CD4-positive, alpha-beta T cell treated with Interleukin-1 beta for 1 hour (primary cell): Measurements from ENCODE around the gene XIRP1.

Experiments
- DNase-seq, 2 donors: peaks; one replicate each; pipeline ENCODE4 v3.0.0-alpha.2; 2020 to 2022

Gene XIRP1

DNA sequence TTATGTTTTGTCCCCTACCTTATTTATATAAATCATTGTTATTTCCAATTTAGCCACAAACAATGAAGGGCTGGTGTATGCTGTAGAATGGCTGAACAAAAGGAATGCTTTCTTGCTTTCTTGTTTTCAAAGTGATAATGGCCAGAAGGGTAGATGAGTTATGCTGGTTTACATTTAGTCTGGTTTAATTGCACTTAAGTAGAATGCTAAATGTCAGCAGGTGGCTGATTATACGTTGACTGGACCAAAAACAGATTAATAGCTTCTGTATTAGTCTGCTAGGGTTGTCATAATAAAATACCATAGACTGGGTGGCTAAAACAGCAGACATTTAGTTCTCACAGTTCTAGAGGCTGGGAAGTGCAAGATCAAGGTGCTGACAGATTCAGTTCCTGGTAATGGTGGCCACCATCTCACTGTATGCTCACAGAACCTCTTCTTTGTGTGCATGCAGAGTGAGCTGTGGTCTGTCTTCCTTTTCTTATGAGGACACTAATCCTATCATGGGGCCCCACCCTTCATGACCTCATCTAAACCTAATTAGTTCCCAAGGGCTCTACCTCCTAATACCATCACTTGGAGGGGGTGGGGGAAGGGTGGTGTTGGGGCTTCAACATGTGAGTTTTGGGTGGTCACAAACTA is 17.1 kb upstream of the XIRP1 start:
- DNase-seq = no peak

DNA sequence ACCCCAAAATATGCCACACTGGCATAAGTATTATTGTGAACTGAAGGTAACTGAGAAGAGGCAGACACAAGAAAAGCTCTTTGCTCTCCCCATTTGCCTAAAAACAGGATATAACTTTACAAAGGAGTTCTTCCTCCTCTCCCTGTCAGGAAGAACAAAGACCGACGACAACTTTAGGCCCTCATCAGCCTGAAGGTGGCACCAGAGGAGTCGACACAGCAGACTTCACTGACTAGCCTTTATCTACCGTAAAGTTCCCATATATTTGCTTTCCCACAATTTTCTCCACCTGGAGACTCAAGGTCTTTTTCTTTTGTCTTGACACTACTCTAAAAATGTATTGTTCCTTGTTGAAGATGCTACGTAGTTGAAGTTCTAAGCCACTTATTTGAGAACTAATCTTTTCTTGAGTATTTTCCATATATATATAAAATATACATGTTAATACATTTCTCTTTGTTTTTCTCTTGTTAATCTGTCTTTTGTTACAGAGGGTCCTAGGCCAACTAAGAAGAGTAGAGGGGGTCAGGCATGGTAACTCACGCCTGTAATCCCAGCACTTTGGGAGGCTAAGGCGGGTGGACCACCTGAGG is 16.2 kb upstream of the XIRP1 start:
- peak; percentile 55 to 59 for DNase-seq

DNA sequence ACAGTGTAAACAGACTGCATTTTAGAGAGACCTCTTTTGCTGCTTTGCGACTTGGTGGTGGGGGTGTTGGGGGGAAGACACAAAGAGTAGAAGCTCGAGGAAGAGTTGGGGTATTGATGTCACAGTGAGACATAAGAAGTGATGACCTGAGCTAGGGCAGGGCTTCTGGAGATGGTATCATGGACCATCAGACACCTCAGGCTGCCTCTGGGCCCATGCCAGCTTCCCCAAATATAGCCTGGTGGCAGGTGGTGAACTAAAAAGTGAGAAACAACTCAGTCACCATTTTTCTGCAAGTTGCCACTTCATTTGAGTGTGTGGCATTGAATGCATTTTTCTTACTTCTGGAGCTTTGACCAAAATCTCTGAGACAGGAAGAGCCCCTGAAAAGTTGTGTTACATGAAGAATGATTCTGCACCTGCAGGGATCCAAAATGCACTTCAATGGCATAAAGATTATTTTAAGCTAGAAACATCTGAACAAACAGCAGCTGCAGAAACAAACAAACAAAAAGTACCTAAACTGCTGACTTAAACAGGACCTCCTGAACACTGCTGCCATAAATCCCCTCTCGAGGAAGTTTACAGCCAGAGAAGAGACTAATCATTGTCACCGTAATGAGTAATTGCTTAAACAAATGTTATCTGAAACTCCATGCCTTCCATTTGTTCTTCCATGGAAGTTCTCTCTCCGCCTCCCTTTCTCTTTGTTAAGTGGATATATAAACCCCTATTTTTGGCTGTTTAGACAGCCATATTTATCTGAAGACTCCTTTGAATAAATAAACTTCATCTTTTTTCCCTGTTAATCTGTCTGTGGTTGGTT is 15.2 kb upstream of the XIRP1 start:
- DNase-seq = no peak

GRCh38 chr3:39205919-39206516 is 13.6 kb upstream of the XIRP1 start:
- DNase-seq = no peak

GRCh38 chr3:39205131-39205530 is 12.7 kb upstream of the XIRP1 start:
- DNase-seq = no peak

DNA sequence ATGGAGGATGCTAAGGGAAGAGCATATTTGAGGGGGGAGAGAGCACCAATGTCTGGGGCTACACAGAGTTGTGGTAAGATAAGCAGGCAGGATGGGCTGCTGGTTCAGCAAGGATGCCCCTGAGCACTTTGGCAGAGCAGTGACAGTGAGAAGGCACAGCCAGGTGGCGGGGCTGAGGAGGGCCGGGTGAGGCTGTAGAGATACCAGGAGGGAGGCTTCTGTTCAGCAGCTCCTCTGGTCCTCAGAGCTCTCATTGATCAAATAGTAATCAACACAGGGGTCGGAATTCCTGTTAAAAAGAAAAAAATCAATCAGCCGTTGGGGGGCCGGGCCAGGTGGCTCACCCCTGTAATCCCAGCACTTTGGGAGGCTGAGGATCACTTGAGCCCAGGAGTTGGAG is 11.5 kb upstream of the XIRP1 start:
- no peak for DNase-seq

GRCh38 chr3:39203402-39203801 is 11.0 kb upstream of the XIRP1 start:
- DNase-seq = no peak

DNA sequence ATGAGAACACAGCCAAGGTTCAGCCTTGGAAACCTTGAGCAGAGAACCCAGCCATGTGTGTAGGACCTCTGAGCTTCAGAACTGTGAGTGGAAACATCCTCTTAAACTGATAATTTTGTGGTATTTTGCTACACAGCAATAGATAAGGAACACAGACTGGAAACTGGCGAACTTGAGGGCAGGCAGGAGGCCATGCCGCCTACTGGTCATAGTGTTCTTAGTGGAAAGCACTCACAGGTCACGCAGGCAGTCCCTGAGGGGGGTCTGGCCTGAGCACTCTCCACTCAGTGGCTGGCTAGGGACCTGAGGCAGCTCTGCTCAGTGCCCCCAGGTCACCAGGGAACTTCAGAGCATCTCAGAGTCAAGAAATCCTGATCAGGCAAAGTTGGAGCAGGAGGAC is 9.7 kb upstream of the XIRP1 start:
- no peak for DNase-seq

- DNase-seq = no peak
These were observed 4.4 kb upstream of the XIRP1 start for GRCh38 chr3:39196671-39197356.

DNA sequence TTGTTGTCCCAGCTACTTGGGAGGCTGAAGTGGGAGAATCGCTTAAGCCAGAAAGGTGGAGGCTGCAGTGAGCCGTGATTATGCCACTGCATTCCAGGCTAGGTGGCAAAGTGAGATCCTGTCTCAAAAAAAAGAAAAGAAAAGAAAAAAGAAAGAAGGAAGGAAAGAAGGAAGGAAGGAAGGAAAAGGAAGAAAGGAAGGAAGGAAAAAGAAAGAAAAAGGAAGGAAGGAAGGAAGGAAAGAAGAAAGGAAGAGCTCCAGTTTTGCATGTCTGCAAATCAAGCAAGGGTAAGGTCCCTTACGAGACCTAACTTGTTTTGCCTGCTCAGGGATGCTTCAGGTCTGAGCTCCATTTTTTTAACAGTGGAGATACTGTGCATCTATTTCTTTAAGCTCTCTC is 3.6 kb upstream of the XIRP1 start:
- DNase-seq = no peak

GRCh38 chr3:39193391-39193790 is 996 bp upstream of the XIRP1 start:
- DNase-seq = no peak

- no peak for DNase-seq
These were observed 622 bp downstream of the XIRP1 start for GRCh38 chr3:39191773-39192172.

DNA sequence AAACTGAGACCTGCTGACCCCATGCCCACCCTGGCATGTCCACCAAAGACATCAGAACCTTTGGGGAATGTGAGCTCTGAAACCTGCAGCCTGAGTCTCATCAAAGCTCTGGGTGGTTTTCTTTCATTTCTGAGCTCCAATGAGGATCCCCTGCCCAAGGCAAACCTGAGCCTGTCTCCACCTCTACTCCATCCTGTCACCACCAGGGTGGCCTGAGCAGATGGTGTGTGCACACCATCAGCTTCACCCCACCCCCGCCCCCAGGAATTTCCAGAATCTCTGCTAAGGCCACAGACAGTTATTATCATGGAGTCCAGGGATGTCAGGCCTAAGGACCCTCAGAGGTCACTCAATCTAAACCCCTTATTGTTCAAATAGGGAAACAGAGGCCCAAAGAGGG is 1.3 kb downstream of the XIRP1 start:
- no peak for DNase-seq

DNA sequence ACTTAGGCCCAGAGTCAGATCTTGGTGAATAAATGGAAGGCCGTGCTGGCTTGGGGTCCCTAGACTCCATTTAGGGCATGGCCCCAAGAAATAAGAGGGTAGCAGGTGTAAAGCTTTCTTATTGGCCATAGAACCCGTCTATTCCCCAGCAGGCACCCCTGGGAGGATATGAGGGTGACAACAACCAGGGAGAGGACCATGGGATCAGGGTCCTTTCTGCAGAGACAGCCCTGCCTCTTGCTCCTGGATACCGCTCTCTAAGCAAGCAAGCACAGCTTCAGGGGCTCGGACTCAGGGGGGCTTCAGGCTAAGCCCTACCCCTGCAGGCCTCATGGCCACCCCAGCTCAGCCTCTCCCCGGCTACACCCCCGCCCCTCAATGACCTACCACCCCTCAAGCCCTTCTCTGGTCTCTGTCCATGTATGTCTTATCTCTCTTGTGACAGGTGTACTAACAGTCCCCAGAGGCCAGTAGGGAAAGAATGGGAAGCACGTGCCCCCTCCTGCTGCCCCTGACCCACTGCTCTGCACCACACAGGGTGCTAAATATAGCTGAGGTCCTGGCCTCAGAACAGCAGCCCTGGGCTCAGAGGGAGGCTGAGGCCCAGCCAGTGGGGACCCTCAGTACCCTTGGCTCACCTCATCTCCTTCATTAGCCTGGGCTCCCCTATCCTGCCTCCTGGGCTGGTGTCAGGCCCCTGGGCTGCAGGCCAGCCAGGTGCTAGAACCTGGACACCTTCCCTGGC is 1.9 kb downstream of the XIRP1 start:
- no peak for DNase-seq

DNA sequence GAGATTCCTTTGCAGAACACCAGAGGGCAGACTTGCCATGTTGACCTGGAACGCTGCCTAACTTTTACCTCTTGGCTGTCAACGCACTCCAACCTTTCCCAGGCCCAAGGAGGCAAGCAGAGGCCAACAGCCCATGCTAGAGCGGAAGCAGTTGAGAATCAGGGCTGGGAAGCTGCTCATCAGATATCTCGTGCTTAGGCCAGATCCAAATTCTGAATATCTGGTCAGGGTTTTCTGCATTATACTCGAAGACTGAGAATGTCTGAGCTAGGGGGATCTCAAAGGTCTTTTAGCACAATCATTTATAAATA is 2.5 kb downstream of the XIRP1 start:
- DNase-seq = peak; percentile 70 to 74

DNA sequence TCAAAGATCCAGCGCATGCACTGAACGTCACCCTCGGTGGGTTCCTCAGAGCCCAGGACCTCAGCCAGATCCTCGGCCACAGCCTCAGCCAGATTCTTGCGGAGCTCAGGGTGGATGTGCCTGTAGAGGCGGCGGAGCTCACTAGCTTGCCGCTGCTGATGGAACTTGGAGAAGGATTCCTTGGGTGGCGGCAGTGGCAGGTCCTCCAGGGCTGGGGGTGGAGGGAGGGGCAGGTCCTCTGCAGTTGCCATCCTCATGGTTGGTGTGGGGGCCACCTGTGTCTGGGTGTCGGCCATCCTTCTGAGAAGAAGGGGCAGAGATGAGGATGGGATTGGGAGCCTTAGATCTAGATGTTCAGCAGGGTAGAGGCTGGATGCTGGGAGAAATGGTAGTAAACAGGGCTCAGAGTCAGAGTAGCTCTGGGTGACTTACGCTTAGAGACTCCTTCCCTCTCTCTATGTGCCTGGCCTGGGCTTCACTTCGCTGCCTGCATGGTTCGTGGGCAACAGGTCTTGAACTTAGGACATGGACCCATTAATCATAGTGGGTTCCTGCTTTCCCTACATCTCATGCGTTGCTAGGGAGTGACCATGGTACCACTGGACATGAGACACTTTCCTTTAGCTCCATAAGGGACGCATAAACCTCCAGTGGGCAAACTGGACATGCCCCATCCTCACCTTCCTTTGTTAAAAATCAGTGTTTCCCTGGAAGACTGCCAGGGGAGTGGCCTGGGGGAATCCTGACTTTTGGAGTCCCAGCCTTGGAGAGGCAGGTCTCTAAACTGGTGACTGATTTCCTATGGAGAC is 3.0 kb downstream of the XIRP1 start:
- DNase-seq = no peak

DNA sequence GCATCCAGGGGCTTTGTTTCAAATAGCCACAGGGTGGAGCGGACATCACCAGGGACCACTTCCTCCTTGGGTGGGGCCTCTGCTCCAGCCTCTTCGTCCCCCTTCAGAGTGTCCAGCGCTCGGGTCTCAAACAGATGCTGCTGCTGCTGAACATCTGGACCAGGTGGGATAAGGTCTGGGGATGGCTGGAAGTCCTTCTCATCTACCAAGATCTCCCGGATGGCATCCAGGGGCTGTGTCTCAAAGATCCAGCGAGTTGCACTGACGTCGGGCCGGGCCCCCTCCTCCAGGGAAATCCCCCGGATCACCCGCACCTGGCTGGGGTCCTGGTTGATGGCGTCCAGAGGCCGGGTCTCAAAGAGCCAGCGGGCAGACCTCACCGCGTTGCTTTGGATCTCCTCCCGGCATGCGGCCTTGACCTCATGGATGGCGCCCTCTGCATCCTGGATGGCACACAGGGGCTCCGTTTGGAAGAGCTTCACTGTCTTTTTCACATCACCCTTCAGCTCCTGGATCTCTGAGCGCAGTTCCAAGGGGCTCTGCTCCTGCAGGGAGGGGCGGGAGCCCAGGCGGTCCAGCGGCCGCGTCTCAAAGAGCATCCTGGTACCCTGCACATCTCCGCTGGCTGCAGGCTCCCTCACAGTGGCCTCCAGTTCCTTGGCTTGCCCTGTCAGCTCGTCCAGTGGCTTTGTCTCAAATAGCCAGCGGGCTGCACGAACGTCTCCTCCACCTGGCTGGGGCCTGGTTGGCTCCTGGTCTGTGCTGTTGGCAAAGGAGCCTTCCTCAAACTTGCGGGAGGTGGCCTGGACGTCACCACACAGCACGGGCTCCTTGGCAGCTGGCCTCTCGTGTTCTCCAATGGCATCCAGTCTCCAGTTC is 3.9 kb downstream of the XIRP1 start:
- no peak for DNase-seq

DNA sequence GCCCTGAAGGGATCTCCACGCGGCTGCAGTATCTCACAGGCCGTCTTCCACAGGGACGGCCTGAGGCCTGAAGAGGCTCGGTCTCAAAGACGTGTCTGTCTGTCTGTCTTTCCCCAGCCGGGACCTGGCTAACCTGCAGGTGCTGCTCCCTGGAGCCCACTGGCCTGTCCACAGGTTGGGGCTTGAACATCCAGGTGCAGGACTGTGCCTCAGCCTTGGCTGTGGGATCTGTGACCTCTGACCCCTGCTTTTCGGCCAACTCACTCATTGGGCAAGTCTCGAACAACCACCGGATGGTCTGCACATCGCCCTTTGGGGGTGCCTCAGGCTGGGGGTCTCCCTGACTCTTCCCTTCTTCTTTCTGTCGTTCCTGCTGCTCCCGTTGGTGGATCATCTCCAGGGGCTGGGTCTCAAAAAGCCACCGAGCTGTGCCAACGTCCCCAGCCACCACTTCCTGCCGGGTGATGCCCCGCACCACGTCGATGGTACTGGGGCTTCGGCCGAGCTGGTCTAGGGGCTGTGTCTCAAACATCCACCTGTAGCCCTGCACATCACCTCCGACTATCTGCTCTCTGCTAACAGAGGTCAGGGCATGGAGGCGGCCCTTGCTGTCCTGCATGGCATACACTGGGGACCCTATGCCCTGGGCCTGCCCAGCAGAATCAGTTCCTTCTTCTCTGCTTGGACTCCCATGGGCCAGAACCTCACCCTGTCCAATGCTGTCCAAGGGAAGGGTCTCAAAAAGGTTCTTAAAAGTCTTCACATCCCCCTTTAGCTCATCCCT is 4.8 kb downstream of the XIRP1 start:
- no peak for DNase-seq

- DNase-seq = no peak
These were observed 5.7 kb downstream of the XIRP1 start for GRCh38 chr3:39186692-39187151.
